GM21723 (cell line): ENCODE data around the gene GABRB3.

Source experiments
- ATAC-seq: cut with Tn5 transposase; IDR thresholded peaks from one replicate; pipeline ENCODE4 v1.9.1; 2021; ENCODE audit warnings: mild to moderate bottlenecking, moderate library complexity; ENCODE audit not compliant: unreplicated experiment

The GABRB3 gene

DNA sequence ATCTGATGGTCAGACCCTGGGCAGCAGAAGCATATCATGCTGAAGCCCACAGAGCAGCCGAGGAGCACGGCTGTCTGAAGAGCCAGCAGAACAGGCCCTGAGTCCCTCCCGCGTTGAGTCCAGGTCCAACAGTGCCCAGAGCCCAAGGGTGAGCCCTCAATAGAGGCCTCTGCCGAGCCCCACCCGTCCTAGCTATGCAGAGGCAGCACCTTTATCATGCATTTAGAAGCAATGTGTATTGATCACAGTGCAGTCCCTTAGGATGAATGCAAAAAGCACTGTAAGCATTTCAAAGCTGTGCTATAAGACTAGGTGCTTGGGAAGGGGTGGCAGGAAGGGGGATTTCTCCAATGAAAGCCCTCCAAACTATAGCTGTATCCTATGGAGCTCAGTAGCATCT lies 208.5 kb downstream of the GABRB3 start:
- no peak for ATAC-seq

DNA sequence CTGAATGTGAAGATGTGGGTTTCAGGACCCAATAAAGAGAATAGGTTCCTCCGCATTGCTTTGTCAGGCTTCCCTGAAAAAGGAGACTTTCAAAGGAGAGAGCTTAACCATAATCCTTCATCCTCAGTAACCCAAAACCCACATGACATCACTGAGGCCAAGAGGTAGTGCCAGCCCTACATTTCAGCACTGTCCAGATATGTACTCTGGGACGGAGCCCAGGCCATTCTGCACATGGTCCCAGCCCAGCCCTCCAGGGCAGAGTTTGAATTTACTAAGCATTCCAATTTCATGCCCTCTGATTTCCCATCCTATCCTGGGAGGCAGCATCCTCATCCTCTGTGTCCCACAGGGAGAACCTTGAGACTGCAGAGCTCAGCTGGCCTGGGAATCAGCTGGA lies 210.5 kb downstream of the GABRB3 start:
- no peak for ATAC-seq

DNA sequence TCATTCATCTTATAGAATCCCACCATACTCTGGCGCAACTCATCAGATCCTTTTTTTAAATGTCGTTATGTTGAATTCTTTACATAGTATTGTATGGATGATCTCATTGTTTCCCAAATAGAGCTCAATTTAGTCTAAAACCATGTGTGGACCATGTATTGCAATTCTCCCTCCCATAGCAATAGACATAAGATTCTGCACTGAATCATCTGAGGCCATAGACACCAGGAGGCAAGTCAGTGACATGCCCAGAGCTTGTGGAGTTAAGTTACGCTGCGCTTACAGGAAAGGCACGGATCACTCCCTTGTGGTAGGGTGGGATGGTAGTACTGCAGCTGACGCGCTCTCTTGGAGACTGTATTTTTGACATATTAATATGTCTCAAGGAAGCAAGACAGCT lies 211.0 kb downstream of the GABRB3 start:
- ATAC-seq: no peak

DNA sequence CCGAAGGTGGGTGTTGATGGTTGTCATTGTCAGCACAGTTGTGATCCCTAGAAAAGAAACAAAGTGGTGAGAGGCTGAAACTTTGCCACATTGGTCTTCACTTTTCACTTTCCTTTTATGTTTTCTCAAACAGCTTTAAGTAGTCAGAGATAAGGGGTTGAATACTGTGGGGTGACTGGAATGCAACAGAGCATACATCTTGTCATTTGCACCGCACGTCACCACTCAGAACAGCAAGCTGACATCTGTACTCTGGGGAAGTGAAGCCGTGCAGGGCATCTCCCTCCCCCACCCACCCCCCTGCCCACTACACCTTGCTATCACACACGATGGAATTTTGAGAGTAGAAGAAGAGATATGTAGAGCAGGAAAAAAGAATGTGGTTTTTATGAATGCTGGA lies 211.7 kb downstream of the GABRB3 start:
- no peak for ATAC-seq

DNA sequence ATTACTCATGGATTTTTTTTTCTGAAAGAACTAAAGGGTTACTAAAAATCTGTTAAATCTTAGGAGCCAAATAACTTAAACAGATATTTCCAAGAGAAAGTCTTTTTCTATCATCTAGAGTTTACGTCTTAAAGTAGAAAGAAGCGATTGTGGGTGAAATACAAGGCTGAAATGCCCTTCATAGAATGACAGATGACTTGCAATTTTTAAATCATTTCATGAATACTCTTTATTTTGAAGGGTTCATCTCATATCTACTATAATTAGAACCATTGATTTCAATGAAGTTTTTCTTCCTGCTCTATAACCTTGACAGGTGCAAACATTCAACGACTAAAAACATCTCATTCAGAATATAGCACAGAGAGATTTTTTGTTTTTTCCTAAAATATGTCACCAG lies 217.0 kb downstream of the GABRB3 start:
- no peak for ATAC-seq

DNA sequence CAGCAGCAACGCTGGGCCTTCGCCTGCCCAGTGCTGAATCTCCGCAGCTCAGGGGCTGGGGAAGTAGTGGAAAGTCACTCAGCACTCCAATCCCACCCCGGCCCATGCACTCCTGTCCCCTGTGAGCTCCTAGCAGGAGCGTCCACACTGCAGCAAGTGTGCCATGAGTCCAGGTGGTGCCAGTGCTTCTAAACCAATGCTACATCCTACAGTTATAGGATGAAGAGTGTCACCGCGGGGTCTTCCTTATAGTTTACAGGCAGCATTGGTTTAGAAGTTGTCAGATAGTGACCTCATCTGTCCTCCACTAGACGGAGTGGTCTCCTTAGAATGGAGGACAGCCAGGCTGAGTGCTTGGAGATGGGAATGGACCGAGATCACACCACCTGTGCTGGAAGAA lies 221.4 kb downstream of the GABRB3 start:
- ATAC-seq: no peak

DNA sequence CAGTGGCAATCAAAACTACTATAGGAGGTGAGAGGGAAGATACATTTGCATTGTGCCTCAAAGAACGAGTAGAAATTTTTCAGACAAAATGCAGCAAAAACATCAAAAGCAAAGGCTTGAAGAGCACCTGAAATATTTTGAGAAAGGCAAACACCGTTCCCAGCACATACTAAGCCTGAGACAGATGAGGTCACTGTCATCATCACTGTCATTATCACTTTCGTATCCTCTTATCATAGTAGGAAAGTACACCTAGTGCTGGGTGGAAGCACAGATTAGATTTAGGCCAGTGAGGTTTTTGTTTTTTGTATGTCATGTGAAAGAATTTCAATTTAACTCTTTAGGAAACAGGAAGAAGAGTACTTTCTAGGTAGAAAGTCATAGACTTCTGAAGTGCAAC lies 222.0 kb downstream of the GABRB3 start:
- no peak for ATAC-seq

DNA sequence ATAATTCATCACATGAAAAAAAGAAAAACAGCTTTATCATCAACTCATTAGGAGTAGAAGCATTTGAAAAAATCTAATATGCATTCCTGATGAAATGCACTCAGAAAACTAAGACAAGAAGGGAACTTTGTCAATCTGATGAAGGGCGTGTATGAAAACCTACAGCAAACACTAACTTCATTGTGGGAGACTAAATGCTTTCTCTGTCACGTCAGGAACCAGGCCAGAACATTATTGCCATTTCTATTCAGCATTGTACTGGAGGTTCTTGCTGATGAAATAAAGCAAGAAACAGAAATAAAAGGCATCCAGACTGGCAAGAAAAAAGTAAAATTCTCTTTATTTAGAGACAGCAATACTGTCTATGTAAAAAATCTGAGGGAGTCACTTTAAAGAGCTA lies 235.2 kb downstream of the GABRB3 start:
- no peak for ATAC-seq

DNA sequence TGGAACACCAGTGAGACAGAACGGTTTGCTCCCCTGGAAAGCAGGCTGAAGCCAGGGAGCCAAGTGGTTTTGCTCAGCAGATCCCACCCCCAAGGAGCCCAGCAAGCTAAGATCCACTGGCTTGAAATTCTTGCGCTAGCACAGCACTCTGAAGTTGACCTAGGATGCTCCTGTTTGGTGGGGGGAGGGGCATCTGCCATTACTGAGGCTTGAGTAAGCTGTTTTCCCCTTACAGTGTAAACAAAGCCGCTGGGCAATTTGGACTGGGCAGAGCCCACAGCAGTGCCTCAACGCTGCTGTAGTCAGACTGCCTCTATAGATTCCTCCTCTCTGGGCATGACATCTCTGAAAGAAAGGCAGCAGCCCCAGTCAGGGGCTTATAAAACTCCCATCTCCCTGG lies 241.4 kb downstream of the GABRB3 start:
- ATAC-seq: no peak

DNA sequence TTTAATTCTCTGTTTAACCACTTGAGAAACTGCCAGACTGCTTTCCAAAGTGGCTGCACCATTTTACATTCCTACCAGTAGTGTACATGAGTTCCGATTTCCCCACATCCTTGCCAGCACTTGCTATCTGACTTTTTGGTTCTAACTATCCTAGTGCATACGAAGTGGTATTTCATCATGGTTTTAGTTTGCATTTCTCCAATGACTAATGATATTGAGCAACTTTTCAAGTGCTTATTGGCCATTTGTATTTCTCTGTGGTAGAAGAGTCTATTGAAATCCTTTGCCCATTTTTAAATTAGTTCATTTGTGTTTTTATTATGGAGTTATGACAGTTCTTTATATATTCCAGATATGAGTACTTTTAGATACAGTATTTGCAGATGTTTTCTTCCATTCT lies 247.8 kb downstream of the GABRB3 start:
- ATAC-seq: no peak

DNA sequence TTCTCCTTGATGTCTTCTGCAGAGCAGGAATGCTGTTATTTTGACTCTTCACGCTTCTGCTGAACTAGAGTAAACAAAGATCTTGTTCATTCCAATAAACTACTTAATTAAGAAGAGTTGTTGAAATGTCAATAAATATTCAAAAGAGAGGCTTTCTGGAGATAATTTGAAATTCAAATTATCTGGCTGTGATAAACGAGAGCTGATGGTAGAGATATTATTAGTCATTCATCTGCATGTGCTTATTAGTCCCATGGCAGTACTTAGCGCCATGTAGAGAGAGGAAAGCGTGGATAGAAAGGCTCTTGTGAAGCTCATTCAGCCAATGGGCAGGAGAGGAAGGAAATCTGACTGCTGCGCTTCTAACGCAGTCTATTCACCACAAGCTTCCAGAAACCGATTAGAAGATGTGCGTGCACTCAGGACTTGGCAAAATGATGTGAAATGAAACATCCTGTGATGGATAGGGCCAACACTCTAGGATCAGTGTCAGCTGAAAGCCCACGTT lies 251.1 kb downstream of the GABRB3 start:
- no peak for ATAC-seq

DNA sequence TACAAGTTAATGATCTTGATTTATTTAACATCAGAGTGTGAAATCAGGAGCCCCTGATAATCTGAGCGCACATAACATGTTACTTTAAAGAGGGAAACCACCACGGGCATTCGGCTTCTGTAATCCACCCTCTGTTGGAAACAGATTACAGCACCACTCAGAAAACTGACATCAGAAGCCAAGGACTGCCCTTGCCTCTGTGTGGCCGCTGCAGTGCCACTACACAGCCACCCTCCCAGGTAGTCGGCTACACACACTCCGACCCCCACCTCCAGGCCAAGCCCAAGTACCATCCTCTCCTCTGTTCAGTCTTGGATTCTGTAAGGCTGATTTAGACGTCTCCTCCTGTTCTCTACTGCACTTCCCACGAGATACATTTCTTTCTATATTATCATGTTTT lies 251.7 kb downstream of the GABRB3 start:
- no peak for ATAC-seq

DNA sequence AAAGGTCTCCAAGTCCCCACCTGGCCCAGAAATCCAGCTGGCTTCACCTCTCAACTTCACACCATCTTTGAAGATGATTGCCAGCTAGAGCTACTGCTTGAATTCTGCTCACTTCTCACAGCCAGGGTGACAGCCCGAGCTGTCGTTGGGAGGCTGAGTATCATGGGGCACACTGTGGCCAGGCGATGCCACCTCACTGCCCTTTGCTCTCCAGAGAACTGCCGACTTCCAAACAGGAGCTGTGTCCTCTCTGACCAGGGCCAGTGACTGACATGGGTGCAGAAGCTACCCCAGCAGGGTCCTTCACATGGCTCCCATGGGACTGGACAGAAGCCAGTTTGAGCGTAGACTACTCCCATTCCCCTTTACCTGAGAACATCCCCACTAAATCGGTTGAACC lies 254.0 kb downstream of the GABRB3 start:
- no peak for ATAC-seq

DNA sequence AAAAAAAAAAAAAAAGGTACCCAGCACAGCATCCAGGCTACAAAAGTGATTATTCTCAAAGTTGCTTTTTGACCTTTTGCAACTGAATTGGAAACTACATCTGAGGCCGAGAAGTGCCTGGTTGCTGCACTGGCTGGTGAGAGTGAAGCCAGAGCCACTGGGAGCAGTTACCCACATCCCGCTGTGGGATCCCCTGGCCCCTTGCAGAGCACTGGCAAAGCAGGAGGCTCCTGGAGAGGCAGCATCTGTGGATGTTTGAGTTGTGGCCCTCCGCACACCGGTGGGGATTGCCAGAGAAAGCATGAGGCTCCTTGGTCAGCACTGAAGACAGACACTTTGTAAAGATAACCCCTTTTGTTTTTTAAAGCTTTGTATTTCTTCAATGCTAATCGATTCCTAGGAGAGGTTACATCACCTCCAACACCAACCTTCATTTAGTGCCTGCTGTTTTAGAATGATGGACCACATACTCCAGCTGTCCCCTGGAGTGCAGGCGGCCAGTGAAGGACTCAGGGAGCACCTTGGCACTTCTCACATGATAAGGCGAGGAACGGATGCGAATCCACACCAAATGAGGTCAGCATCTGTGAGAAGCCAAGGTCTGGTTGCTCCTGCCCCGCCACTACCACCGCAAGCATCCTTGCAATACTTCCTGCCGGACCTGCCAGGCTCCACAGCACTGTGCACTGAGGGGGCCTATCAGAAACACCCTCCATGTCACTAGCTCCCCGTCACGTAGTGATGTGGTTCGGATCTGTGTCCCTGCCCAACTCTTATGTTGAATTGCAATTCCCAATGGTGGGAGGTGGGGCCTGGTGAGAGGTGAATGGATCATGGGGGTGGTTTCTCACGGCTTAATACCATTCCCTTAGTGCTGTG lies 256.5 kb downstream of the GABRB3 start:
- no peak for ATAC-seq

DNA sequence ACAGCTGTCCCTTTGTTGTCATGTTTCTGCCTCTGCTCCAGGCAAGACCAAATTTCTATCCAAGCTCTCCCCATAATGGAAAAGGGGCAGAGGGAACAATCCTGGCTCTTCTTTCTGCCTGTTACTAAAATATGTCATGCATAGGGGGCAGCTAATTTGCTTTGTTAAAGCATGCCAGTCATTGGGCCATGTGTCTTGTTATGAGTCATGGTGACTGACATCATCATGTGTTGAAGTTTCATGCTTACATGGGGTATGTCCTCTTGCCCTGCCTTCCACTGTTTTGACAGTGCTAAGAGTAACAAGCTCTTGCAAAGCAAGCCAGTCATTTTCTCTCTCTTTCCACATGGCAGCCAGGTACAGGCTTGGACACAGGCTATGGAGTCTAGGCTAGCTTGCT lies 268.9 kb downstream of the GABRB3 start:
- ATAC-seq: no peak
